GM12878 (cell line): ENCODE measurements around the gene GPX7. TPM values are rescaled to one million over a fixed set of nuclear protein-coding genes. Genes with fewer than 3 reads are reported as not detected.

Source experiments
- ATAC-seq: fragments of 200-7000 bp; cut with Tn5 transposase; 3 replicates; pipeline ENCODE4 v1.9.1; 2020; ENCODE audit warnings: mild to moderate bottlenecking, moderate library complexity
- BruUV-seq: library from RNA; stranded (reverse); fragments of 400-500 nt; replicated peaks from 2 replicates; lab custom pipeline; 2021; lab: Mats Ljungman, UMichigan
- CTCF ChIA-PET: fragments of 300-600 bp; sonication (Branson Sonifier 250); formaldehyde crosslinking; extraction: SDS; loops from one replicate; lab custom pipeline; 2021; ENCODE audit warnings: inconsistent platforms; lab: Yijun Ruan, JAX
- POLR2A ChIA-PET: fragments of 350-600 bp; formaldehyde crosslinking; extraction: SDS; loops from one replicate; lab custom pipeline; 2021; ENCODE audit warnings: inconsistent platforms; lab: Charles Lee
- RAD21 ChIA-PET: fragments of 300-600 bp; sonication (Branson Sonifier 250); formaldehyde crosslinking; loops from one replicate; lab custom pipeline; 2023; ENCODE audit warnings: antibody characterized with exemption; ENCODE audit not compliant: unreplicated experiment; lab: Charles Lee
- SMC1A ChIA-PET: fragments of 300-600 bp; sonication (Branson Sonifier 250); formaldehyde crosslinking; loops from one replicate; lab custom pipeline; 2023; ENCODE audit not compliant: unreplicated experiment, uncharacterized antibody; lab: Charles Lee
- DNase-seq: peaks from one replicate; pipeline ENCODE4 v3.0.0-alpha.2; 2011; ENCODE audit warnings: low read depth, low spot score
- FAIRE-seq: peaks from 3 replicates; lab custom pipeline; 2011; peaks lifted over from hg19 to GRCh38; lab: Jason Lieb, UNC
- H2AFZ ChIP-seq: 2 replicates; pipeline ENCODE4 v1.6.0; 2011; ENCODE audit warnings: low read depth, low read length, control low read depth; ENCODE audit not compliant: control insufficient read depth
- H3K27ac ChIP-seq: 2 replicates; pipeline ENCODE4 v1.5.1; 2011; ENCODE audit warnings: control low read depth; ENCODE audit not compliant: control insufficient read depth, insufficient read depth
- H3K27me3 ChIP-seq, 2 experiments: replicated peaks in 1 of 2; 2 replicates each; pipeline versions ENCODE4 v1.6.0 to v1.6.1; 2011; ENCODE audit warnings: low read length in 1 of 2; ENCODE audit not compliant: control insufficient read depth in 2 of 2, insufficient read depth in 2 of 2
- H3K36me3 ChIP-seq, 2 experiments: 2 replicates each; pipeline ENCODE4 v1.5.1; 2011; ENCODE audit warnings: low read length in 1 of 2; ENCODE audit not compliant: control insufficient read depth in 2 of 2, insufficient read depth in 2 of 2
- H3K4me1 ChIP-seq: 2 replicates; pipeline ENCODE4 v1.6.1; 2011; ENCODE audit warnings: mild to moderate bottlenecking, low read length, moderate library complexity, mixed read lengths; ENCODE audit not compliant: control insufficient read depth, insufficient read depth
- H3K4me2 ChIP-seq: 2 replicates; pipeline ENCODE4 v1.6.0; 2011; ENCODE audit warnings: control low read depth; ENCODE audit not compliant: control insufficient read depth, insufficient read depth
- H3K4me3 ChIP-seq: fragments of 200-600 bp; sonication (generic); 2 replicates; pipeline ENCODE4 v1.5.1; 2016
- H3K79me2 ChIP-seq: 2 replicates; pipeline ENCODE4 v1.6.0; 2011; ENCODE audit warnings: low read length; ENCODE audit not compliant: control insufficient read depth, insufficient read depth
- H3K9ac ChIP-seq: 2 replicates; pipeline ENCODE4 v1.8.0; 2011; ENCODE audit warnings: low read length, control low read depth, mixed read lengths; ENCODE audit not compliant: control insufficient read depth, insufficient read depth
- H3K9me3 ChIP-seq: replicated peaks from 3 replicates; pipeline ENCODE4 v1.5.1; 2011; ENCODE audit warnings: mild to moderate bottlenecking, low read length; ENCODE audit not compliant: control insufficient read depth, insufficient read depth
- H4K20me1 ChIP-seq: 2 replicates; pipeline ENCODE4 v1.6.0; 2011; ENCODE audit not compliant: control insufficient read depth, insufficient read depth
- CHD4 ChIP-seq: fragments of 200-600 bp; sonication (generic); IDR thresholded peaks from 2 replicates; pipeline ENCODE4 v1.6.1; 2016; ENCODE audit warnings: mild to moderate bottlenecking
- HDGF ChIP-seq: fragments of 450-650 bp; IDR thresholded peaks from 2 replicates; pipeline ENCODE4 v1.6.1; 2016; ENCODE audit warnings: antibody characterized with exemption
- LARP7 ChIP-seq: fragments of 450-650 bp; IDR thresholded peaks from 2 replicates; pipeline ENCODE4 v1.6.1; 2017; ENCODE audit warnings: mild to moderate bottlenecking
- POU2F2 ChIP-seq: IDR thresholded peaks from 3 replicates; pipeline ENCODE4 v1.6.1; 2011; ENCODE audit warnings: low read depth, mild to moderate bottlenecking, low read length, borderline replicate concordance
- RAD51 ChIP-seq: fragments of 450-650 bp; IDR thresholded peaks from 2 replicates; pipeline ENCODE4 v1.6.1; 2016; ENCODE audit warnings: moderate library complexity, mild to moderate bottlenecking, inconsistent platforms
- TARDBP ChIP-seq: IDR thresholded peaks from 2 replicates; pipeline ENCODE4 v1.6.1; 2016; ENCODE audit warnings: borderline replicate concordance
- ZNF217 ChIP-seq: fragments of 450-650 bp; IDR thresholded peaks from 2 replicates; pipeline ENCODE4 v1.6.1; 2017; ENCODE audit warnings: antibody characterized with exemption, mild to moderate bottlenecking
- ZNF622 ChIP-seq: fragments of 450-650 bp; IDR thresholded peaks from 2 replicates; pipeline ENCODE4 v1.6.1; 2017; ENCODE audit warnings: mild to moderate bottlenecking, inconsistent platforms
- WGBS: methylation state at CpG from one replicate; pipeline ENCODE4 v1.1.6; 2016; ENCODE audit warnings: low lambda C conversion rate; ENCODE audit not compliant: insufficient replicate concordance, insufficient coverage; ENCODE audit errors: missing lambda C conversion rate; 5-methylcytosine and 5-hydroxymethylcytosine counted together
- in situ Hi-C: fragments of 300-500 bp; cut with MboI; formaldehyde crosslinking; loops from 9 replicates; pipeline ENCODE4 v1.14.3; 2018; ENCODE audit warnings: mixed read lengths
- intact Hi-C: fragments of 100-400 bp; cut with micrococcal nuclease; formaldehyde crosslinking; loops from one replicate; pipeline ENCODE4 v1.14.2; 2022; ENCODE audit not compliant: unreplicated experiment
- polyA plus RNA-seq, 11 experiments: library from polyadenylated mRNA; depleted of rRNA in 4 of 11; unstranded in 6 of 11; stranded (reverse) in 5 of 11; fragments of >200 nt; fragmentation: Nextera tagmentation in 4 of 11; fragmentation: Illumina TruSeq in 1 of 11; extraction: Ambion mirVana in 4 of 11; extraction: Trizol in 1 of 11; gene quantifications; 1 replicate in 1 of 11; 2 replicates in 10 of 11; pipeline versions ENCODE4 v1.2.1 to v1.2.3, GENCODE V29; 2011 to 2016; ENCODE audit warnings: inconsistent platforms in 2 of 11, missing spikeins in 2 of 11, low read depth in 1 of 11
- total RNA-seq, 4 experiments: library from RNA; depleted of rRNA in 3 of 4; stranded (reverse); fragments of >200 nt in 3 of 4; fragmentation: Illumina TruSeq in 1 of 4; extraction: Trizol in 1 of 4; gene quantifications; 2 replicates each; pipeline versions ENCODE4 v1.2.1 to v1.2.3, GENCODE V29; 2013 to 2021
- TF ChIP-seq, protein P1 (sequence below): fragments of 450-650 bp; IDR thresholded peaks from 2 replicates; pipeline ENCODE4 v1.6.1; 2018; ENCODE audit warnings: mild to moderate bottlenecking, low read depth, moderate library complexity; ENCODE audit not compliant: partially characterized antibody
- TF ChIP-seq, protein P2 (sequence below): fragments of 450-650 bp; conservative IDR thresholded peaks from 2 replicates; pipeline ENCODE4 v1.6.1; 2017; ENCODE audit warnings: mild to moderate bottlenecking, moderate library complexity
- TF ChIP-seq, protein P3 (sequence below): IDR thresholded peaks from 2 replicates; pipeline ENCODE4 v1.6.1; 2011; ENCODE audit warnings: low read depth, mild to moderate bottlenecking, low read length, moderate library complexity, borderline replicate concordance; ENCODE audit errors: extremely low read depth

Gene GPX7
- total and polyA plus RNA-seq, 10 of the 15 experiments (the other 5 are each of a cell fraction or from before 2014, with no cell fraction given): 1.9 to 4.2 (median 2.5) TPM; not detected in 1

DNA sequence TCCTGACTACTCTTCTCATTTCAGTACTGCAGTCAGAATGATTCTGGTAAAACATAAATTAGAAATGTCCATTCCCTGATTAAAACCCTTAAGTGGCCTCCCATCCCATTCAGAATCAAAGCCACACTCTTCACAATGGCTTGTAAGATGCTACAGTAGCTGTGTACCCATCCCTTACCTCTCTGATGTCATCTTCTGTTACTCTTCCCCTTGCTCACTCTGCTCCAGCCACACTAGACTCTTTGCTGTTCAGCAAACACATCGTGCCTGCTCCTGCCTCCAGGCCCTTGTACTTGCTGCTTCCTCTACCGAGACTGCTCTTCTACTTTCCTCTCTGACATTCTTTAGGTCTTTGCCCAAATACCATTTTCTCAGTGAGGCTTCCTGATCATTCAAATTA lies 4.3 kb upstream of the GPX7 start:
- ChIA-PET CTCF (no interaction called here), POLR2A (no interaction called here), RAD21 (no interaction called here), SMC1A (interaction anchor here (0.5 kb wide), 1 partner anchor 9 kb away, joined by 3 read pairs; no protein-coding TSS in a partner anchor)
- no peak overlapping the region for H2AFZ ChIP-seq
- WGBS: 63% methylated on average over 2 of the region's 2 CpGs
- FAIRE-seq: no peak
- H3K4me1 ChIP-seq: peaks cover 10% of the 10 kb centered on the region
- intact Hi-C loops: no loop called here
- H3K9ac ChIP-seq: no peak overlapping the region
- H3K4me2 ChIP-seq: no peak overlapping the region
- no peak for ATAC-seq
- in situ Hi-C loops: no loop called here
- no peak overlapping the region for H3K27ac ChIP-seq
- peaks cover 1 to 4% of the 10 kb centered on the region in 2 experiments; a peak in 3 of 4 replicates for H3K27me3 ChIP-seq
- DNase-seq: no peak
- no peaks in the 10 kb centered on the region for H4K20me1 ChIP-seq
- BruUV-seq: no TSS peak
- no peaks in the 10 kb centered on the region for H3K9me3 ChIP-seq
- H3K79me2 ChIP-seq: no peaks in the 10 kb centered on the region
- H3K36me3 ChIP-seq: no peaks in the 10 kb centered on the region
- no peak overlapping the region for H3K4me3 ChIP-seq
- TF ChIP-seq ZNF622 (no peak), RAD51 (no peak), HDGF (no peak), TARDBP (no peak), ZNF217 (no peak), CHD4 (no peak), LARP7 (no peak), POU2F2 (no peak)
- TF ChIP-seq, protein P1, sequence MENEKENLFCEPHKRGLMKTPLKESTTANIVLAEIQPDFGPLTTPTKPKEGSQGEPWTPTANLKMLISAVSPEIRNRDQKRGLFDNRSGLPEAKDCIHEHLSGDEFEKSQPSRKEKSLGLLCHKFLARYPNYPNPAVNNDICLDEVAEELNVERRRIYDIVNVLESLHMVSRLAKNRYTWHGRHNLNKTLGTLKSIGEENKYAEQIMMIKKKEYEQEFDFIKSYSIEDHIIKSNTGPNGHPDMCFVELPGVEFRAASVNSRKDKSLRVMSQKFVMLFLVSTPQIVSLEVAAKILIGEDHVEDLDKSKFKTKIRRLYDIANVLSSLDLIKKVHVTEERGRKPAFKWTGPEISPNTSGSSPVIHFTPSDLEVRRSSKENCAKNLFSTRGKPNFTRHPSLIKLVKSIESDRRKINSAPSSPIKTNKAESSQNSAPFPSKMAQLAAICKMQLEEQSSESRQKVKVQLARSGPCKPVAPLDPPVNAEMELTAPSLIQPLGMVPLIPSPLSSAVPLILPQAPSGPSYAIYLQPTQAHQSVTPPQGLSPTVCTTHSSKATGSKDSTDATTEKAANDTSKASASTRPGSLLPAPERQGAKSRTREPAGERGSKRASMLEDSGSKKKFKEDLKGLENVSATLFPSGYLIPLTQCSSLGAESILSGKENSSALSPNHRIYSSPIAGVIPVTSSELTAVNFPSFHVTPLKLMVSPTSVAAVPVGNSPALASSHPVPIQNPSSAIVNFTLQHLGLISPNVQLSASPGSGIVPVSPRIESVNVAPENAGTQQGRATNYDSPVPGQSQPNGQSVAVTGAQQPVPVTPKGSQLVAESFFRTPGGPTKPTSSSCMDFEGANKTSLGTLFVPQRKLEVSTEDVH: no peak
- TF ChIP-seq, protein P2, sequence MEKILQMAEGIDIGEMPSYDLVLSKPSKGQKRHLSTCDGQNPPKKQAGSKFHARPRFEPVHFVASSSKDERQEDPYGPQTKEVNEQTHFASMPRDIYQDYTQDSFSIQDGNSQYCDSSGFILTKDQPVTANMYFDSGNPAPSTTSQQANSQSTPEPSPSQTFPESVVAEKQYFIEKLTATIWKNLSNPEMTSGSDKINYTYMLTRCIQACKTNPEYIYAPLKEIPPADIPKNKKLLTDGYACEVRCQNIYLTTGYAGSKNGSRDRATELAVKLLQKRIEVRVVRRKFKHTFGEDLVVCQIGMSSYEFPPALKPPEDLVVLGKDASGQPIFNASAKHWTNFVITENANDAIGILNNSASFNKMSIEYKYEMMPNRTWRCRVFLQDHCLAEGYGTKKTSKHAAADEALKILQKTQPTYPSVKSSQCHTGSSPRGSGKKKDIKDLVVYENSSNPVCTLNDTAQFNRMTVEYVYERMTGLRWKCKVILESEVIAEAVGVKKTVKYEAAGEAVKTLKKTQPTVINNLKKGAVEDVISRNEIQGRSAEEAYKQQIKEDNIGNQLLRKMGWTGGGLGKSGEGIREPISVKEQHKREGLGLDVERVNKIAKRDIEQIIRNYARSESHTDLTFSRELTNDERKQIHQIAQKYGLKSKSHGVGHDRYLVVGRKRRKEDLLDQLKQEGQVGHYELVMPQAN: no peak
- TF ChIP-seq, protein P3, sequence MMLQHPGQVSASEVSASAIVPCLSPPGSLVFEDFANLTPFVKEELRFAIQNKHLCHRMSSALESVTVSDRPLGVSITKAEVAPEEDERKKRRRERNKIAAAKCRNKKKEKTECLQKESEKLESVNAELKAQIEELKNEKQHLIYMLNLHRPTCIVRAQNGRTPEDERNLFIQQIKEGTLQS: no peak
